BE2C (cell line): Measurements from ENCODE around the gene DIP2C.

ENCODE experiments used
- DNase-seq: peaks from one replicate; pipeline ENCODE4 v3.0.0-alpha.2; 2020
- H3K27me3 ChIP-seq: fragments of 250-450 bp; sonication (Bioruptor Pico); 2 replicates; pipeline ENCODE4 v1.5.1; 2020; ENCODE audit warnings: mild to moderate bottlenecking
- H3K36me3 ChIP-seq: fragments of 250-450 bp; sonication (Bioruptor Pico); 2 replicates; pipeline ENCODE4 v1.5.1; 2020; ENCODE audit warnings: mild to moderate bottlenecking
- H3K4me1 ChIP-seq: fragments of 250-450 bp; sonication (Bioruptor Pico); 2 replicates; pipeline ENCODE4 v1.5.1; 2020
- H3K4me3 ChIP-seq: 2 replicates; pipeline ENCODE4 v1.5.1; 2011; ENCODE audit warnings: low read depth, low read length
- H3K9me3 ChIP-seq: fragments of 250-450 bp; sonication (Bioruptor Pico); 2 replicates; pipeline ENCODE4 v1.5.1; 2020
- TF ChIP-seq, protein P1 (sequence below): IDR thresholded peaks from 2 replicates; pipeline ENCODE4 v1.5.1; 2012; ENCODE audit warnings: mild to moderate bottlenecking, low read depth, low read length

Gene DIP2C

DNA sequence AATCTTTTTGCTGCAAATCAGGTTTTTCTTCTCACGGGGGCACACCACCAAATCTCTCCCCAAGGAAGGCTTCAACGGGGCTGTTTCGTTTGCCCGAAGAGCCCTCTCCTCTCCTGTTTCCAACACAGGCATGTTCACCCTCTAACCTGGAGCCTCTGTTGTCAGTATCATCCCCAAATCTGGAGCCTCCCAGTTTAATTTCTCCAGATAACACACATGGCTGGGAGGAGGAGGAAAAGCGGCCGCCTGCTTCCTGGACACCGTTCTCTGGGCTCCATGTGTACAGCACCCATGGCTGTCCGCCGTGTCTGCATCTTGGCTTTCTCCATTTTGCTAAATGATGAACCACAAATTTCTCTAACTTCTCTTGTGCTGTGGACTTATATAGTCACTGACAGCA, 214.5 kb downstream of the DIP2C start:
- Histone ChIP-seq H3K36me3 (no peaks in the 10 kb centered on the region), H3K27me3 (no peaks in the 10 kb centered on the region), H3K4me3 (no peak overlapping the region), H3K4me1 (no peaks in the 10 kb centered on the region), H3K9me3 (no peaks in the 10 kb centered on the region)
- no peak for DNase-seq
- TF ChIP-seq, protein P1, sequence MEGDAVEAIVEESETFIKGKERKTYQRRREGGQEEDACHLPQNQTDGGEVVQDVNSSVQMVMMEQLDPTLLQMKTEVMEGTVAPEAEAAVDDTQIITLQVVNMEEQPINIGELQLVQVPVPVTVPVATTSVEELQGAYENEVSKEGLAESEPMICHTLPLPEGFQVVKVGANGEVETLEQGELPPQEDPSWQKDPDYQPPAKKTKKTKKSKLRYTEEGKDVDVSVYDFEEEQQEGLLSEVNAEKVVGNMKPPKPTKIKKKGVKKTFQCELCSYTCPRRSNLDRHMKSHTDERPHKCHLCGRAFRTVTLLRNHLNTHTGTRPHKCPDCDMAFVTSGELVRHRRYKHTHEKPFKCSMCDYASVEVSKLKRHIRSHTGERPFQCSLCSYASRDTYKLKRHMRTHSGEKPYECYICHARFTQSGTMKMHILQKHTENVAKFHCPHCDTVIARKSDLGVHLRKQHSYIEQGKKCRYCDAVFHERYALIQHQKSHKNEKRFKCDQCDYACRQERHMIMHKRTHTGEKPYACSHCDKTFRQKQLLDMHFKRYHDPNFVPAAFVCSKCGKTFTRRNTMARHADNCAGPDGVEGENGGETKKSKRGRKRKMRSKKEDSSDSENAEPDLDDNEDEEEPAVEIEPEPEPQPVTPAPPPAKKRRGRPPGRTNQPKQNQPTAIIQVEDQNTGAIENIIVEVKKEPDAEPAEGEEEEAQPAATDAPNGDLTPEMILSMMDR, result no peak

DNA sequence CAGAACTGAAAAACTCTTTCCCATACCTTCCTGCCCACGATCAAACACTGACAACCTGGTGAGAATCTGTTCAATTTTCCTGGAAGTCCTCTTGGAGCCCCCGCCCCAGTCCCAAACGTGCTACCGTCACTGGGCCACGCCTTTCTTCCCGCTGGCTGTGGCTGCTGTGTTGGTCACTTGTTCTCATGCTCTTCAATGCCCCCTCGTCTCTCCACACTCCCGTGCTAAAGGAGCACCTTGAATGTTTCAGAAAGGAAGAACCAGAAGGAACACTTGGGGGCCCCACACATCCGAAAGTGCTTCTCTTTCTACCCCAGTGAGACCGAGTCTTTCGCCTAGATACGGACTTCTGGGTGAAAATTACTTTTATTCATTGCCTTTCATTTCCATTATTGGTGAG, 215.1 kb downstream of the DIP2C start:
- H3K4me1 ChIP-seq, result no peaks in the 10 kb centered on the region
- no peak for DNase-seq
- H3K27me3 ChIP-seq, result no peaks in the 10 kb centered on the region
- no peaks in the 10 kb centered on the region for H3K36me3 ChIP-seq
- TF ChIP-seq, protein P1, result no peak
- H3K9me3 ChIP-seq, result no peaks in the 10 kb centered on the region
- H3K4me3 ChIP-seq, result no peak overlapping the region

DNA sequence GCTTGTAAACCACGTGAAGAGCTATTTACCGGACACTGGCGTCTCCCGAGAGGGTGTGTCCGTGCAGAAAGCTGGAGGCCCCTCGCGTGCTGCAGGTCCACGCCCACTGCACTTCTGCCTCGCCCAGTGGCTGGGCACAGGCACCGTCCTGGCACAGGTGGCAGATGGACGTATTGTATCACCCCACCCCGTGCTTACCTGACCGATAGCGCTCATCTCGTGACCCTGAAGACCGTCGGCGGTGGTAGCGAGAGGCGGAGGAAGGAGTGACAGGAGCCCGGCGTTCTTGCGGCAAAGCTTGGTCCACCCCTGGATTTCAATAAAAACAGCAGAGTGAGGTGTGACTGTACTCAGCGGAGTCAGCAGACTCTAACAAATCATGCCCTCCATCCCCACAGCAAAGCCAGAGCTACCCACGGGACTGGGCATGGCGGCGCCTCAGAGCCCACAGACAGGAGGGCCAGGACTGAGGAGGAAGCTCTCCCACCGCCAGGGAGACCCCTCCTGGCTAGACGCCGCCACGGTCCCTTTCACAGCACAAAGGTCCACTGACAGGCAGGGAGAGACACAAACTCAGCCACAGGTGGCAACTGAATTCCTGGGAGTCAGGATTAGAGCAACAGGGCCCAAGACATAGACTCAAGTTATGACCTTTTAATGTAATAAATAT, 217.1 kb downstream of the DIP2C start:
- Histone ChIP-seq H3K4me3 (no peak overlapping the region), H3K9me3 (no peaks in the 10 kb centered on the region), H3K36me3 (no peaks in the 10 kb centered on the region), H3K4me1 (no peaks in the 10 kb centered on the region), H3K27me3 (no peaks in the 10 kb centered on the region)
- TF ChIP-seq, protein P1, result no peak
- DNase-seq, result no peak

DNA sequence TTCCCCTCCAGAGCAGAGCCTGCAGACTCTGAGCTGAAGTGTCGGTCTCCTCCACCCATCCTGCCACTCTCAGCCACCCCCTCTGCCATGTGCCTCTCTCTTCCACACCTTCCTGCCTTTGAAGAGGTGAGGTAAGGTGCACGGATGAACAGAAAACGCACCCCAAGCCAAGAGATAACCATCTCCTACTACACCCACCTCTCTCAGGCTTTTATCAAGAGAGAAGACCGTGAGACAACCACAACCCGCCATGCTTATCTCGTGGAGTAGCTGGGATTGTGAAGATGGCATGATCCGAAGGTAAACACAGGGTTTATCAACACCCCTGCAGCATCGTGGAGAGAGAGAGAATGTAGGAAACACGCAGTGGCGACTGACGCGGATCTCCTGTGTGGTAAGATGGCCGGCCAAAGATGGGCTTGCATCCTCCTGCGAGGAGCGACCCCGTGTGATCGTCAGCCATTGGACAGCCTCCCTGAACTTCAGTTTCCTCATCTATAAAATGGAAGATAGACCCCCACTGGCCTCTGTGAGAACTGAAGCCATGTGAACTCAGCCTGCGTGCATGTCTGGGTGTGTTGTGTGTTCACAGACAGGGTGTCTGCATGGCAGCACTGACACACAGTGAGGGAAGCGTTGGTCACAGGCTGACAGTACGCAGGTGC, 219.0 kb downstream of the DIP2C start:
- Histone ChIP-seq H3K27me3 (no peaks in the 10 kb centered on the region), H3K4me1 (no peaks in the 10 kb centered on the region), H3K36me3 (no peaks in the 10 kb centered on the region), H3K4me3 (no peak overlapping the region), H3K9me3 (no peaks in the 10 kb centered on the region)
- TF ChIP-seq, protein P1, result no peak; the same call in 1 of the 2 replicates
- DNase-seq, result no peak

DNA sequence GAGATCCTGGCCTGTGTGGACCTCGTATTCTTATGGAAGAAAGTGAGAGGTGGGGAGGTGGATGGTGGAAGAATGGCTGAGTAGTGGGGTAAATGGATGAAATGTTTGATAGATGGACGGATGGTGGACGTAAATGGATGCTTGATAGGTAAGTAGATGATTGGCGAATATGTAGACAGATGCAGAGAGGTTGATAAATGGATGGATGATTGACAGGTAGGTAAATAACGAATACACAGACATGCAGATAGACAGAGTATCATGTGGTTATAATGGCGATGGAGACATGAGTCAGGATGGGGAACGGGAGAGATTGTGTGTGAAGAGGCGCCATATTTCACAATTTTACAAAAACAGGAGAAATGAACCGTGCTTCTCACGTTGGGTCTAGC, 219.5 kb downstream of the DIP2C start:
- Histone ChIP-seq H3K36me3 (no peaks in the 10 kb centered on the region), H3K4me3 (no peak overlapping the region), H3K4me1 (no peaks in the 10 kb centered on the region), H3K9me3 (no peaks in the 10 kb centered on the region), H3K27me3 (no peaks in the 10 kb centered on the region)
- TF ChIP-seq, protein P1, result no peak
- DNase-seq, result no peak

DNA sequence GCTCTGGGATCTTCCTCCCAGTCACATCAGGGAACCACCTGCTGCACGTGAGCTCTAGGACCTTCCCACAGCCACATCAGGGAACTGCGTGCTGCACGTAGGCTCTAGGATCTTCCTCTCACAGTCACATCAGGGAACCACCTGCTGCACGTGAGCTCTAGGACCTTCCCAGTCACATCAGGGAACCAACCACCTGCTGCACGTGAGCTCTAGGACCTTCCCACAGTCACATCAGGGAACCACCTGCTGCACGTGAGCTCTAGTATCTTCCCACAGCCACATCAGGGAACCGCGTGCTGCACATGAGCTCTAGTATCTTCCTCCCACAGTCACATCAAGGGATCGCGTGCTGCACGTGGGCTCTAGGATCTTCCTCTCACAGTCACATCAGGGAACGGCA, 229.7 kb downstream of the DIP2C start:
- no peak for DNase-seq
- Histone ChIP-seq H3K9me3 (no peaks in the 10 kb centered on the region), H3K36me3 (no peaks in the 10 kb centered on the region), H3K4me1 (peaks cover 8% of the 10 kb centered on the region; the same call in 1 of the 2 replicates), H3K27me3 (no peaks in the 10 kb centered on the region), H3K4me3 (no peak overlapping the region)
- TF ChIP-seq, protein P1, result no peak
